ENCODE data around the gene TOMM22.

DNA sequence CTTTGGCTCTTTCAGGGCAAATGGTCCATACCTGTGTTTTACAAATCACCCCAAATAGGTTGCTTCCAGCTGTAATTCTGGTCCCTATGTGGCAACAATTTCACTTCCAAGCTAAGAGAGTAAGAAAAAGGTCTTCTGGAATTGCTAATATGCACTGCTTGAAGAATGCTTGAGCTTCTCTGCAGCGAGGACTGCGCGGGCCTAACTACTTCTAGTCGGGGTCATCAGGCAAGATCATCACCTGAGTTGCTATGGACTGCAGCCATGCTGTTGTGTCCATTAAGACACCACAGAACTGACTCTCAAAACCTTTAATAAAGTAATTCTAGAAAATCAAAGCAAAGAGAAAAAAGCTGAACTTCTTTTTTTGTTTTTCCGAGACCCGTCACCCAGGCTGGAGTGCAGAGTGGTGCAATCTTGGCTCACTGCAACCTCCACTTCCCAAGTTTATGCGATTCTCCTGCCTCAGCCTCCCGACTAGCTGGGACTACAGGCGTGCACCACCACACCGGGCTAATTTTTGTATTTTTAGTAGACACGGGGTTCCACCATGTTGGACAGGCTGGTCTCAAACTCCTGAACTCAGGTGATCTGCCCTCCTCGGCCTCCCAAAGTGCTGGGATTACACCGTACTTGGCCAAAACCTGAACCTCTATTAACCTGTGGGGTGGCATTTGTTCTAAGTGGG, 16.8 kb downstream of the TOMM22 start:
- no peak for TF ChIP-seq SUZ12 (IDR thresholded peaks at IDR 0.05; ENCODE audit: extremely low read depth, insufficient read depth, insufficient read length)
- no peak for TF ChIP-seq YY1 (IDR thresholded peaks at IDR 0.05; ENCODE audit: insufficient read depth, insufficient read length)
- no peak for TF ChIP-seq ZNF274 (IDR thresholded peaks at IDR 0.05; ENCODE audit: low read depth, low read length)

All from NT2/D1 (cell line).